GM19324 (cell line): ENCODE results near the gene SOWAHA.

ENCODE experiments used
- ATAC-seq: cut with Tn5 transposase; IDR thresholded peaks from one replicate; pipeline ENCODE4 v1.9.1; 2021; ENCODE audit warnings: mild to moderate bottlenecking, moderate library complexity; ENCODE audit not compliant: unreplicated experiment, low FRiP score

Gene SOWAHA

DNA sequence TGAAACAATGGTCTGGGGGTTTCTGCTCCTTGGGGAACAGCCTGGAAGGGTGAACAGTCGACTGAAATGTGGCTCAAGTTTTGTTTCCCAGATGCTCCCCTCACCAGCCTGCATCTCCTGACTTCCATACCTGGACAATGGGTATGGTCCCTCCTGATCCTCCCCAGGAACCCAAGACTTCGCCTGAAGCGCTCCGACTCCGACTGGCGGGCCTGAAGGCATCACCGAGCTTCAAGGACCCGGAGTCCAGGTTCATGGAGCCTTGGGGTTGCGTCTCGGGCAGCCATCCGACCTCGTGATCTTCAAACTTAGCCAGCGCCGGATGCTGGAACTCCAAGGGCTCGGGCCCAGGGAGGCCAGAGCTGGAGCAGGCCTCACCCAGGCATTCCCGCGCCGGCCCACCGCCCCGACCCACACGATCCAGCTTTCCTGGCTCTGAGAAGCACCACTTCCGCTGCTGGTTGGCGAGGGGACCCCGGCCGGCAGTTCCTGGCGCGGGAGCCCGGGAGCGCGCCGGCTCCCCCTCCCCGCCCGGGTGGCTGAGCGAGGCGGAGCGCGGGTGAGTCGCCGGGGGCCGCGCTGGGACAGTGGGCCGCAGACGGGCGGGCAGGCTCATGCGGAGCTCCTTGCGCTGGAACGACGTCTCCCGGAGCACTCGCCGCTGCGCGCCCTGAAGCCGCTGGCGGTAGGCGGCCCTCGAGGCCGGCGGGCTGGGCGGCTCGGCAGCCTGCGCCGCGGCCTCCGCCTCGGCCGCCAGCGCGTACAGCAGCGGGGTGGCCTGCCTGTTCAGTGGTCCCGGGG, 12.1 kb downstream of the SOWAHA start:
- ATAC-seq = no peak

DNA sequence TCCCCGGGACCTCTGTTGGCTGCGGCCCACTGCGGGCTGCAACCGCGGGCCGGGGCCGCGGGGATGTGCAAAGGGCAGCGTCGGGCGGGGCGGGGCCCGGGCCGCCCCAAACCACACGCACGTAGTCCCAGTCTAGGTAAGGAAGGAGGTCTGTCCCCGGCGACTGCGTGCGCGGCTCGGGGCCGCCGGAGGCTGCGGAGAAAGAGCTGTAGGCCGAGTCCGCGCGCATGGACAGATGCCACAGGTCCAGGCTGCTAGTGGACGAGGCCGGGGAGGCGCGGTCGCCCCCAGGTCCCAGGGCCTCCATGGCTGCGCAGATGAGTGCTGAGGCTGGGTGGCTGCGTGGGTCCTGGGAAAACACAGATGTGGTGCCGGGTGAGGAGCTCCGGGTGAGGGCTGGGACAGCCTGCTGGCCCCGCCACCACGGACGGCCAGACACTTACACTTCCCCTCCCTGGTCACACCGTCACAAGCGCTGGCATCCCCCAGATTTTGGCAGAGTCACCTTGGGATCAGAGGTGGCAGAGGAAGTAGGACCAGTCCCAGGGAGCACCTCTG, 12.8 kb downstream of the SOWAHA start:
- no peak for ATAC-seq

DNA sequence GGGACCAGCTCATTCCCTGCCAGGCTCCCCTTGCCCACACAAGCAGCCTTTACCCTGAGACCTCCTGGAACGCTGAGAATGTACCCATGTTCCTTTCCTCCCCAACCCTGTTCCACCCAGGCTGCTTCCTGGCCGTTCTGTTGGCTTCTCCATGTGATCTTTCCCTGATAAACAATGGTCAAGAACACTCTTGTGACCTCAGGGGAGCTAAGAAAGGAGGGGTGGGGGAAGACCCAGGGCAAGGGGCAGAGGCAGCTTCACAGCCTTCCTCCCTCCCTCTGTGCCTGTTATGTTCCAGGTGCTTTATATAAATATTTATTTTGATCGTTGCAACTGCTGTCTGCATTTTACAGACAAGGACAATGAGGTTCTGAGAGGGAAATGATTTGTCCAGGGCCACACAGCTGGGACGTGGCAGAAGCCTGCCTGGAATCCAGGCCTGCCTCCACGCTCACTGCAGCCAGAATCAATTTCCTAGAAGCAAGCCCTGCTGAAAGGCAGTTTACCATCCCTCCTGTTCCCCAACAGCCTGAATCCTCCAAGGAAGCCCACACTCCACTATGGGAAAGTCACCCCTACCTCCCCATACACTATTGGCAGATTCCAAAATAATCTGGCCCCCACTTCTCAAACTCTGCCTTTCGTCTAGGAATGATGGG, 13.5 kb downstream of the SOWAHA start:
- no peak for ATAC-seq

DNA sequence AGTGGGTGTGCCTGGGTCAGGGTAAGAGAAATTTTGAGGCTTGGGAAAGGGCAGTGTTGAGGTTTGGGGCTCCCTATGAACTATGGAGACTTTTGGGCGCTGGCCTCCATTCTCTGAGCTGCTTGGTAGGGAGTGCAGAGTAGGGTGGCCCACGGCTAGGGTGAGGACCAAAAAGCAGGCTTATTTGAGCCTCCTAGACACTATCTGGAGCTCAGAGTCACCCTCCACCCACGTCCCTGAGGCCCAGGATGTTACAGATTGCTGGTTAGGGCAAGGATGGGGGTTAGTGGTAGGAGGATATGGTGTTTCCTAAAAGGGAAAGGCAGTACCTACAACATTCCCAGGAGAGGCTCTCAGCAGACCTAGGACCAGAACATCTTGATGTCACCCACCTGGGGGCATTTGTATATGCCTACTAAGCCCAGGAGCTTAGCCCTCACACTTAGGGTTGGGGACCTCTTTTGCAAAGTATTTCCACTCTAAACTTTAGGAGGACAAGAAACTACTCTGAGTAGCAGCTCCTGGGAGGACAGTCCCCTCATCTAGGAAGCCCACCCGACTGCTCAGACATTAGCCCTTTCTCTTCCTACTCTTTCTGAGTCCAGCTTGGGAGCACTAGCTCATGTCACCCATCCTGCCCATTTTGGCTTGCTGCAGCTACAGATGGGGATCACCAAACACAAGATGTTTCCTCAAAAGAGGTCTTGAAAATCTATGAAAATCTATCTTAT, 15.0 kb downstream of the SOWAHA start:
- no peak for ATAC-seq

DNA sequence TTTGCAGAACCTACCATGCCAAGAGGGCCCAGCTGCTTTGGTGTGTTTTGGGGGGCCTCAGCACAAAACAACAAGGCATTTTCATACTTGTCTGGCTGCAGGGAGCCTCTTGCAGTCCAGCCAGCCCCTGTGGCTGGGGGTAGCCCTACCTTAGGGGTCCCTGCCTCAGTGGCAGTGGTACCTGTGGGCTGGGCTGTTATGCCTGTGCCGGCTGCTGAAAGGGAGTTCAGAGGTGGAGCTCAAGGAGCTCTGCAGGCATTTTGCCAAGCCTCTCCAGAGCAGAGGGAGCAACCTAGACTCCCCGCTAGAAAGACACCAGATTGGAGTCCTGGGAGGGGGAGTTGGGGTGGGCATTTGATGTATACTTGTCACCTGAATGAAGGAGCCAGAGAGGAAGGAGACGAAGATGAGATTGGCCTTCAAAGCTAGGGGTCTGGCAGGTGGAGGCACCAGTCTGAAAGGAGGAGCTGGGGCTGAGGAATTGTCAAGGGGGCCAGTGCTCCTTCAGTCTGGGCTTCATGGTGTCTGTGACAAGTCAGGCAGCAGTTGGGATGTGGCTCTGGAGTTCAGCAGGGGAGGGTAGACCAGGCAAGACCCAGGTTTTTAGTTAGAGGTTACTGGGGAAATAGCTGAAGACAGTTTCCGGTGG, 15.9 kb downstream of the SOWAHA start:
- no peak for ATAC-seq

DNA sequence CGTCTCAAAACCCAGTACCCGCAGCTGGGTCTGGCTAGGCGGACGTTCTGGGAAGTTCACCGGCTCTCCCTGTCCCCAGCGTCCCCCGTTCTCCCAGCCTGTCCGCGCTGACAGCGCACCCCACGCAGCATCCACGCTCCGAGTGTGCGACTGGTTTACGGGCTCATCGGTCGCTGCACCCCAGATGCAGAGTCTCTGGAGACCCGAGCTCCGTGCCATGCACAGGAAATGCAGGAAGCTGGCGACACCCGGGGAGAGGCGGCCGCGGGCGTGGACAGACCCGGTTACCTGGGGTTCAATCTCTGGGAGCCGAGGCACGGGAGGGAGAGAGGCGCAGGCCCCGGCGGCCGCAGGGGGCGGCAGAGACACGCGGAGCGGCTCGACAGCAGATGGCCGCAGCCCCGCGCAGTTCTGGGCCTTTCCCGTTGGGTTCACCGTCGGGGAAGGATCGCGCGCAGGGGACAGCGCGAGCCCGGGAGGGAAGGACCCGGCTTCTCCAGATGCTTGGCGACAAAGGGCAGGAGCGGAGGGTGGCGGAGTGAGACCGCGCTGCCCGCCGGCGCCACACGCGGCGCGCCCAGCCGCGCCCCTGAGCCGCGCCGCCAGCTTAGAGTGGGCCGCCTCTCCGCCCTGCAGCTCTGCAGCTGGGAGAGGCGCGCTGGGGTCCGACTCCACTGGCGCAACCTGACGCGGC, 16.8 kb downstream of the SOWAHA start:
- peak; percentile 82 for ATAC-seq

DNA sequence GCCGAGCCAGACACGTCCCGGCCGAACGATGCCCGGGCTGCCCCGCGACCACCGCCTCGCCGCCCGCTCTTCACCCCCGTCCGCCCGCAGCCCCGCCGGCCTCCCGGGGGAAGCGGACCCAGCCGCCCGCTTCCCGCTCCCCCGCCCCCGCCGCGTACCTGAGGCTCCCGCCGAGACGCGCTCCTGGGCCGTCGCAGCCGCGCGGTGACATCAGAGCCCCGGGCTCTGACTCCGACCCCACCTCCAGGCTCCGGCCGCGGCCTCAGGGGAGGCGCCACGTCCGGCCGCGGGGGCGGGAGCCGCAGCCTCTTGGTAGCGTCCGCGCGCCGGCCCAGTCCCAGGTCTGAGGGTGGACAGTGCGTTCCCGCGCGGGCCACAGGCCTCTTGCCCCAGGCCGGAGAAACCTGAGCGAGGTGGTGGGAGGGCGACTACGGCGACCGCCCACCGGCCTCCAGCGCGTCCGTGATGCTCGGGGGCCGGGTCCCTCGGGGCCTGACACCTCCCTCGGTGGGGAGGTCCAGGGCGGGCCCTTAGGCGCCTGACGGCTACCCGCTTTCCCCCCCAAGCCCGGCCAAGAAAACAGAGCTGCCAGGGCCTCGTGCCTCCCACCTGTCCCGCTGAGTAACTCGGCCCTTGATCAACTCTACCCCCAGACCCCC, 17.5 kb downstream of the SOWAHA start, which contains the start of gene SHROOM1:
SHROOM1 (minus strand) TSS at position 212 of the 659 bp plus-strand sequence. CDS start 4,507 bp downstream, outside the sequence.
- peak; percentile 57 for ATAC-seq

DNA sequence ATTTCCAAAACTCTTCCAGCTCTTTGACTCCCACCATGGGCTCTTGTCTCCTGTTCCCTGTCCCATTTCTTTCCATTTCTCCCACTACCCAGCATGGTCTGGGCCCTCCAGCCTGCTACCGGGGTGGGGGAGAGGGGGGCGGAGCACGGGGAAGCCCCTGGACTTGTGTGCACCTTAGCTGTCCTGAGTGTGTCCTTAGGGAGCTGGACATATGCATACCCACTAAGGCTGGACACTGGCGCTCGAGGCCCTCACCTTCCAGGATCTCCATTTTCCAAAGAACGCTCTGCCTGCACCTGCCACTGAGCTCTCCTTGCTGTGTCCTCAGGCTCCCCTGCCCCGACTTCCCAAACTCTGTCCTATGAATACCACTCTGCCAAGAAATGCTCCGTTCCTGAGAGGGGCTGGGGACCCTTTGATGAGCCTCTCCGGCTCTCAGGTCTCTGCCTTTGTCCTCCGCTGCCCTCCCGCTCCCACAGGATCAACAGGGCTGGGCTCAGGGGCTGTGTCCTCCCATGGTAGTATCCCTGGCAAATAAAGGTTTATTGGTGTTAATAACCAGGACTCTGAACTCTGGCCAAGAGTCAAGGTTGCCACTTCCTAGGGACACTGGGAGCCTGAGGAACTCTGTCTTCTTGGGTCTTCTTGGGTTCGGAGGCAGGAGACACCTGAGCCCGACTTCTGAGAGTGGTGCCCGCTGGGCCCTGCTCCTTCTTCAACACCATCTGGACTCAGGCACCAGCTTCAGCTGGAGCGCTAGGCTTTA, 18.2 kb downstream of the SOWAHA start:
- no peak for ATAC-seq

DNA sequence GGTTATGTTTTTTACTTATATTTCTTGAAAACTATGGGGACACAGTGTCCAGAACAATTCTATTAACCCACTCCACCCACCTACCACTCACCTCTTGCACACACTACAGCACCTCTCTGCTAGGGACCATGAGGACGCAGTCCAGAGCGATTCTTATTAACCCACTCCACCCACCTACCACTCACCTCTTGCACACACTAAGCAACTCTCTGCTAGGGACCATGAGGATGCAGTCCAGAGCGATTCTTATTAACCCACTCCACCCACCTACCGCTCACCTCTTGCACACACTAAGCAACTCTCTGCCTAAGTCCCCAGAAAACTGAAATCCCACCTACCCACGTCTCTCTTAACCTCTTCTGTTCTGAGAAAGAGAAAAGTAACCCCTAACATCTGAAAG, 19.5 kb downstream of the SOWAHA start:
- no peak for ATAC-seq

DNA sequence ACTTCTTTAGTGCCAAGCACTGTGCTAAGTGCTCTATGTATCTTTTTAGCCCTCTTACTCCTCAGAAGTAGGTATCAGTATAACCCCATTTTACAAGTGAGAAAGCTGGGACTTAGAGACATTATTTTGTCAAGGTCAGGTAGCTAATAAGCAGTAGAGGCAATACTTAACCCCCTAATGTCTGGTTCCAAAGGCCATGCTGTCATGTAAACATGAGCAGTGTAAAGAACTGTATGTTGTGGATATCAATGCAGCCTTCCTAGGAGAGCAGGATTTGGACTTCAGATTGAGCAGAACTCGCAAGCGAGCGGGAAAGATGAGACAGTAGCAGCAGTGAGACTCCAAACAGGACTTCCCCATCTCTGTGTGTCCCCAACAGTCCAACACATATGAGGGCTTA, 21.0 kb downstream of the SOWAHA start:
- ATAC-seq = no peak

DNA sequence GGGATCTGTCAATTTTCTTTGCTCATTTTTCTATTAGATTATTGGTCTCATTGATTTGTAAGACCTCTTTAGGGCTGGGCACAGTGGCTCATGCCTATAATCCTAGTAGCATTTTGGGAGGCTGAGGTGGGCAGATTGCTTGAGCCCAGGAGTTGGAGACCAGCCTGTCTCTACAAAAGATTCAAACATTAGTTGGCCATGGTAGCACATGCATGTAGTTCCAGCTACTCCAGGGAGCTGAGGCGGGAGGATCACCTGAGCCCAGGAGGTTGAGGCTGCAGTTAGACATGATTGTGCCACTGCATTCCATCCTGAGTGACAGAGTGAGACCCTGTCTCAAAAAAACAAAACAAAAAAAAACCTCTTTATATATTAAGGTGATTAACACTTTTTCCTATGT, 23.8 kb downstream of the SOWAHA start:
- ATAC-seq = no peak

DNA sequence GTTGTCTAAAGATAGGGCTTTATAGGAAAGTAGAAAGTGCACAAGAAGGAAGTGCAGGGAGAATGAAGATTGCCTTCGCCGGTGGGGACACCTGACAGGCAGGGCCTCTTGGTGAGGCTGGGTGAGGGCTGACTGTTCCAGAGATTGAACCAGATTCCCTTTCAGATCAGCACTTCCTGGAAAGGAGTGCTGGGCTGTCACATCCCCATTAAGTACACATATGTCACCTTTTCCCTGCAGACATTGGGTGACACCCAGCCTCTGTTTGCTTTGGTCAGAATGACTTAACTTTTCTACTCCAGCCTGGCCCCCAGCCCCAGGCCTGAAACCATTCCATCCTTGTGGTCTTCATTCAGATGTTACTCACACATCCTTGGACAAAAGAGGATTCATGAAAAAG, 24.8 kb downstream of the SOWAHA start:
- no peak for ATAC-seq

DNA sequence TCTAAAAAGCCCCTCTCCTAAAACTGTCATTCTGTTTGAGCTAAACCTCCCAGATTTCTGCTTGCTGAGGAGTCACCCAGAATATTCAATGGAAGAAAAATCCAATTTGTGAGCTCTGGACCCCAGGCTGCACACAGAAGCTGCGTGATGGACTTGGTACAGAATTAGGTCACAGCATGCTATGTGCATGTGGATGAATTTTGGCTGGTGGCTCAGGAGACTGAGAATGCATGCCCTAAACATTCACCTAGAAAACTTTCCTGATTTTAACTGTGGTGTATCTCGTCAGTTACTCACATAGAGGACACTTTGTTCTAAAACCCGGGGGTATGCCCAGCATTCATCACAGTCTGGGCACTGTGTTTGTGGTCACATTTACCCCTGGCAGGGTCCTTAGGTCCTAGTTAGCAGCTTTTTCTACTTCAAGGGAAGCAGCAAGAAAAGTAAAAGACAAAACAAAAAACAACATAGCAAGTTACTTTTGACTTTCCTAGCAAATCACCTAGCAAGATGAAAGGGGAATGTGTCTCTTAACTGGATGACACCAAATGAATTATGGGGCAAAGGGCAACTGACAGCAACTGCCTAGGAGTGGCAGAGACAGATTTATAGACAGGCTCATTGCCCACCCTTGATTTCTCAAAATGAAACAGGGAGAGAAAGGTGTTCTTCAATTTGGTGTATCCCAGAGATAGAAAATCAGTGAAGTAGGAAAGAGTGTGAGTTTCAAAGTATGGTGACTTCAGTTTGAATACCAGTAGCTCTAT, 25.6 kb downstream of the SOWAHA start:
- ATAC-seq = no peak

DNA sequence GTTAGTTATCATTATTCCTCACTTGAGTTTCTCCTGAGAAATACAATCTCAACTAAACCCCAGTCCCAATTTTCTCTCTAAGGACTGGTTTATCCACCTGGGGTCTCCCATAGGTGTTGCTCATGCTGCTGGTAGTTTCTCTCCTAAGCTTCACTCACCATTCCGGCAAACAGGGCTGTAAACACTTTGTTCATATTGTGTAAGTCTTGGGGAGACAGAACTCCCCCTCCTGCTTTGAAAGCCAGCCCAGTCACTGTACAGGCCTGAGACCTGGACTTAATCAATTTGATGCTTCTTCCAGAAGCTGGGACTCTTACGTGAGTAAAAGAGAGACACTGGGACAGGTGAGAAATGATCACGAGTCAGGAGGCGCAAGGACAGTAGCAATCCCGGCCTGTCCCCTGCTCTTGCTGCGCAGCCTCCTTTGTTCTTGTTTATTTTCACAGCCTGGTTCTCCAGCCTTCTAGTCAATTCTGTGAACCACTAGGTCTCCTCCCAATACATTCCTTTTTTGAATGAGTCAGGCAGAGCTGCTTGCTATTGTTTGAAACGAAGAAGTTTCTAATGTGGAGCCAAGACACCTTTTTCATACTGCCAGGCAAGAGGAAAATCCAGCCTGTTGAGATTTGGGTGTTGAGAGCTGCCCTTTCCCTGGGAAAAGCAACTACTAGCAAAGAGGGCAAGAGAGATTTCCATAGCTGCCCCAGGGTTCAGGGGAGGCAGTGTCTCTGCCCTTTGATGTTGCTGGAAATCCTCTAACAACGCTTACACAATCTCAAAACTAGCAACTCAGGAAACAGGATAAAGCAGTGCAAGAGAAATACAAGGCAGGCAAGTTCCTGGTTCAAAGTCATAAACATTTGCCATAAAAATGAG, 26.6 kb downstream of the SOWAHA start:
- ATAC-seq = no peak

DNA sequence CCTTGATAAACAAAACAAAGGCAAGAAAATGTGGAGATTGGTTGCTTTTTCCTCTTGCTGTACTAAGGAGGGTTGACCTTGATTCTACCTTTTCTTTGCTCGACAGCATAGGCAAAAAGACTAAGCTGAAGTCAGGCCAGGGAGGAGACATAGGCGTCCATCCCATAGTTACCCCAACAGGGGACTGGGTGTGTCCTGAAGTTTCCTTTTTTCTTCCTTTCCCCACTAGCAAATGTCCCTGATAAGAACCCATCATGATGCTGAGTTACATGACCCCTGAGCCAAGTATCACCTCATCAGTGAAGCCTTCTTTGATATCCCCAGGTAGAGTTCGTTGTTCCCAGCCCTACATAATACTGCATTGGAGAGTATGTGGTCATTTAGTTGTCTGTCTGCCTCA, 27.2 kb downstream of the SOWAHA start:
- no peak for ATAC-seq

DNA sequence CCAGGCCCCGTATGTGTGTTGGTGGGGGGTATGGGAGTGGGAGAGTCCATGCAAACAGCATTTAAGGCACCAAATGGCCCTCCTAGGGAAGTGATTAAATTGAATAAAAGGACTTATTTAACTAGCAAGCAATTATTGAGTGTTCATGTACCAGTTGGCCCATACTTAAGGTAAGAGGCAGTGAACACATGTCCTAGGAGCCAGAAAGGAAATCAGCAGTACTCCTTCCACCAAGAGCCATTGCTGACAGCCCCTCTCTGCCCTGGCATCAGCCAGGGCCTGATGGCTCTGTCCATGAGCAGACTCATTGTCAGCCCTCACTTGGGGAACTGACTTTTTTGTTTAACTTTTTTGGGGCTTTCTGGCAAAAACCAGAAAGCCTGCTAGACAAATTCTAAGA, 27.8 kb downstream of the SOWAHA start:
- ATAC-seq = no peak

DNA sequence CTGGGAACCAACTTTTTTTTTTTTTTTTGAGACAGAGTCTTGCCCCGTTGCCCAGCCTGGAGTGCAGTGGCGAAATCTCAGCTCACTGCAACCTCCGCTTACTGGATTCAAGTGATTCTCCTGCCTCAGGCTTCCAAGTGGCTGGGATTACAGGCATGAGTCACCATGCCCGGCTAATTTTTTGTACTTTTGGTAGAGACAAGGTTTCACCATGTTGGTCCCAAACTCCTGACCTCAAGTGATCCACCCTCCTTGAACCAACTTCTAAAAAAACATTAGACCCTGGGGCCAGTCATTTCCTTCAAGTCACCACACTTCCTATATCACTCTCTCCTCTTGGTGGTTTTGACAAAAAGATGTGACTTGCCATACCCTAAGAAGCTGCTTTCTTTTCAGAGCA, 28.2 kb downstream of the SOWAHA start:
- no peak for ATAC-seq
